CD14-positive monocyte (primary cell): ENCODE data around the gene NEO1. TPM values are rescaled to one million over a fixed set of nuclear protein-coding genes. Genes with fewer than 3 reads are reported as not detected.

Experiments used
- DNase-seq, 3 donors: peaks; one replicate each; pipeline ENCODE4 v3.0.0-alpha.2; 2011 to 2022
- H2AFZ ChIP-seq: 2 replicates; pipeline ENCODE4 v1.6.0; 2012; ENCODE audit warnings: mild to moderate bottlenecking, low read depth, low read length, inconsistent platforms; ENCODE audit not compliant: insufficient read depth, poor library complexity, severe bottlenecking
- H3K27ac ChIP-seq, 2 donors: 1 replicate in 1 of 2; 2 replicates in 1 of 2; pipeline ENCODE4 v1.5.1; 2012 to 2013; ENCODE audit warnings: low read length in 2 of 2, control low read depth in 1 of 2, inconsistent platforms in 1 of 2, low read depth in 1 of 2, mild to moderate bottlenecking in 1 of 2
- H3K27me3 ChIP-seq, 2 donors: one replicate each; pipeline versions ENCODE4 v1.6.0 to v1.6.1; 2011 to 2013; ENCODE audit warnings: low read length in 2 of 2; ENCODE audit not compliant: control insufficient read depth in 2 of 2, insufficient read depth in 2 of 2
- H3K36me3 ChIP-seq, 2 donors: replicated peaks in 1 of 2; 1 replicate in 1 of 2; 2 replicates in 1 of 2; pipeline versions ENCODE4 v1.5.1 to v1.6.1; 2012 to 2013; ENCODE audit warnings: low read length in 2 of 2, control low read depth in 1 of 2, inconsistent platforms in 1 of 2, mild to moderate bottlenecking in 1 of 2; ENCODE audit not compliant: insufficient read depth in 2 of 2, control insufficient read depth in 1 of 2
- H3K4me1 ChIP-seq, 2 donors: 1 replicate in 1 of 2; 2 replicates in 1 of 2; pipeline versions ENCODE4 v1.5.1 to v1.6.1; 2012 to 2013; ENCODE audit warnings: low read length in 2 of 2, control low read depth in 1 of 2, inconsistent platforms in 1 of 2, mild to moderate bottlenecking in 1 of 2, moderate library complexity in 1 of 2; ENCODE audit not compliant: insufficient read depth in 2 of 2, control insufficient read depth in 1 of 2
- H3K4me2 ChIP-seq: replicated peaks from 2 replicates; pipeline ENCODE3; 2012; ENCODE audit warnings: low read length, moderate library complexity, mild to moderate bottlenecking; ENCODE audit not compliant: poor library complexity, severe bottlenecking; ENCODE audit errors: extremely low read depth
- H3K4me3 ChIP-seq, 3 experiments: fragments of 200-600 bp in 1 of 3; sonication (generic) in 1 of 3; replicated peaks in 1 of 3; 1 replicate in 2 of 3; 2 replicates in 1 of 3; pipeline ENCODE4 v1.5.1; 2011 to 2013; ENCODE audit warnings: low read length in 3 of 3, mild to moderate bottlenecking in 3 of 3, control low read depth in 2 of 3, low read depth in 2 of 3, inconsistent platforms in 1 of 3, moderate library complexity in 1 of 3
- H3K79me2 ChIP-seq: 2 replicates; pipeline ENCODE4 v1.6.0; 2012; ENCODE audit warnings: mild to moderate bottlenecking, control low read depth, inconsistent platforms, low read length, moderate library complexity; ENCODE audit not compliant: insufficient read depth
- H3K9ac ChIP-seq: 2 replicates; pipeline ENCODE4 v1.6.0; 2017; ENCODE audit warnings: low read length, mild to moderate bottlenecking; ENCODE audit not compliant: insufficient read depth, poor library complexity, severe bottlenecking
- H3K9me3 ChIP-seq, 2 donors: replicated peaks in 1 of 2; 1 replicate in 1 of 2; 2 replicates in 1 of 2; pipeline versions ENCODE4 v1.5.1 to v1.6.1; 2012 to 2013; ENCODE audit warnings: low read length in 2 of 2, control low read depth in 1 of 2; ENCODE audit not compliant: control insufficient read depth in 1 of 2, insufficient read depth in 1 of 2
- H4K20me1 ChIP-seq: 2 replicates; pipeline ENCODE4 v1.6.0; 2012; ENCODE audit warnings: mild to moderate bottlenecking, low read length, control low read depth, moderate library complexity; ENCODE audit not compliant: insufficient read depth
- H3K27ac Mint-ChIP-seq, 7 donors: one replicate each; pipeline ENCODE4 v1.8.0; 2020; ENCODE audit warnings: mild to moderate bottlenecking in 7 of 7, mixed read lengths in 7 of 7, moderate library complexity in 6 of 7, inconsistent platforms in 2 of 7
- H3K27me3 Mint-ChIP-seq, 3 donors: one replicate each; pipeline ENCODE4 v1.8.0; 2021 to 2022; ENCODE audit warnings: low read depth in 3 of 3, mild to moderate bottlenecking in 3 of 3, mixed read lengths in 3 of 3, moderate library complexity in 3 of 3, inconsistent platforms in 1 of 3
- H3K36me3 Mint-ChIP-seq, 2 donors: one replicate each; pipeline ENCODE4 v1.8.0; 2020; ENCODE audit warnings: mixed read lengths in 2 of 2, inconsistent platforms in 1 of 2, mild to moderate bottlenecking in 1 of 2
- H3K4me1 Mint-ChIP-seq: one replicate; pipeline ENCODE4 v1.8.0; 2020; ENCODE audit warnings: mild to moderate bottlenecking, mixed read lengths
- H3K4me3 Mint-ChIP-seq, 2 donors: one replicate each; pipeline ENCODE4 v1.8.0; 2020; ENCODE audit warnings: mild to moderate bottlenecking in 2 of 2, mixed read lengths in 2 of 2, moderate library complexity in 1 of 2
- H3K9me3 Mint-ChIP-seq, 7 donors: one replicate each; pipeline ENCODE4 v1.8.0; 2020 to 2022; ENCODE audit warnings: mixed read lengths in 7 of 7, mild to moderate bottlenecking in 6 of 7, moderate library complexity in 6 of 7, inconsistent platforms in 2 of 7
- WGBS: methylation state at CpG from one replicate; pipeline ENCODE4 v1.1.5; 2013; ENCODE audit warnings: missing lambda C conversion rate; ENCODE audit not compliant: insufficient coverage; 5-methylcytosine and 5-hydroxymethylcytosine counted together
- intact Hi-C, 2 donors: fragments of 100-400 bp; cut with micrococcal nuclease; formaldehyde crosslinking; loops; one replicate each; pipeline versions ENCODE4 v1.15.0 to v1.15.1; 2023
- polyA plus RNA-seq, 3 donors: library from polyadenylated mRNA; depleted of rRNA in 1 of 3; unstranded in 2 of 3; stranded (reverse) in 1 of 3; fragments of 300-500 nt in 2 of 3; fragments of >200 nt in 1 of 3; fragmentation: Illumina TruSeq in 2 of 3; gene quantifications; 1 replicate in 2 of 3; 2 replicates in 1 of 3; pipeline ENCODE4 v1.2.3, GENCODE V29; 2012 to 2021
- TF ChIP-seq, protein P1 (sequence below): fragments of 200-600 bp; IDR thresholded peaks from one replicate; pipeline ENCODE4 v1.8.0; 2022; ENCODE audit warnings: antibody characterized with exemption, mild to moderate bottlenecking

The NEO1 gene
- polyA plus RNA-seq, 3 donors, result 0.03 to 0.06 TPM; not detected in 1

DNA sequence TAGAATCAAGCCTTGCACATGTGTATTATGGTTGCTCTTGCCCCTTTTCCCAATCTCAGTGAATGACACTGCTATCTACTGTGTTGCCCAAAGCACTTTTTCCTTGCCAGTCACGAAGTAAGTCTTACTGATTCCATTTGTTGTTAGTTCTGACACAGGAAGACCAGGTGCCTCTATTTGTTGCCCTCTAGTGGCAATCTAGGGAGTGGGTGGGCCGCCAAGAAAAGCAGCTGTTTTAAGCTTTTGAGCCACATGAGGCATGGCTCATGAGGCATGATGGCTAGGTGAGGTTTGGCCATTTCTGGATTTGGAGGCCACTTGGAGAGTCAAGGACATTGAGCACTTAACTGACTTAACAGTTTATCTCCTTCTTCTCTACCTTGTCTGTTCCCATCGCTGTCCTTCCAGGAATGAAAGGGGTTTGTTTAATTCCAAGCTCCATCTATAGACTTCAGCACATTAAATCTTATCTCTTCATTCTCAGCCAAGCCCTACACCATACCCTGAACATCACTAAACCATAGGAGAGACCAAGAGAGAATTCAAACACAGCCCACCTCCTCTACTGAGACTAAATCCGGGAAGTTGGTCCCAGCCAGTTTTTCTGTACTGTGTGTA is 213.4 kb downstream of the NEO1 start:
- WGBS, result 67% methylated on average over 2 of the region's 4 CpGs
- H3K27ac Mint-ChIP-seq, result no peak overlapping the region
- H3K36me3 Mint-ChIP-seq, result no peaks in the 10 kb centered on the region
- Histone ChIP-seq H3K9ac (no peak overlapping the region), H3K27me3 (peaks cover 2 to 9% of the 10 kb centered on the region in 2 donors), H3K79me2 (no peaks in the 10 kb centered on the region), H3K4me3 (no peak overlapping the region), H2AFZ (no peak overlapping the region), H3K36me3 (no peaks in the 10 kb centered on the region), H3K4me2 (no peak overlapping the region), H3K9me3 (no peaks in the 10 kb centered on the region), H3K4me1 (no peaks in the 10 kb centered on the region), H4K20me1 (no peaks in the 10 kb centered on the region), H3K27ac (no peak overlapping the region)
- peaks cover 3 to 14% (median 9%) of the 10 kb centered on the region in 3 donors for H3K27me3 Mint-ChIP-seq
- TF ChIP-seq, protein P1, sequence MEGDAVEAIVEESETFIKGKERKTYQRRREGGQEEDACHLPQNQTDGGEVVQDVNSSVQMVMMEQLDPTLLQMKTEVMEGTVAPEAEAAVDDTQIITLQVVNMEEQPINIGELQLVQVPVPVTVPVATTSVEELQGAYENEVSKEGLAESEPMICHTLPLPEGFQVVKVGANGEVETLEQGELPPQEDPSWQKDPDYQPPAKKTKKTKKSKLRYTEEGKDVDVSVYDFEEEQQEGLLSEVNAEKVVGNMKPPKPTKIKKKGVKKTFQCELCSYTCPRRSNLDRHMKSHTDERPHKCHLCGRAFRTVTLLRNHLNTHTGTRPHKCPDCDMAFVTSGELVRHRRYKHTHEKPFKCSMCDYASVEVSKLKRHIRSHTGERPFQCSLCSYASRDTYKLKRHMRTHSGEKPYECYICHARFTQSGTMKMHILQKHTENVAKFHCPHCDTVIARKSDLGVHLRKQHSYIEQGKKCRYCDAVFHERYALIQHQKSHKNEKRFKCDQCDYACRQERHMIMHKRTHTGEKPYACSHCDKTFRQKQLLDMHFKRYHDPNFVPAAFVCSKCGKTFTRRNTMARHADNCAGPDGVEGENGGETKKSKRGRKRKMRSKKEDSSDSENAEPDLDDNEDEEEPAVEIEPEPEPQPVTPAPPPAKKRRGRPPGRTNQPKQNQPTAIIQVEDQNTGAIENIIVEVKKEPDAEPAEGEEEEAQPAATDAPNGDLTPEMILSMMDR, result peak; percentile 76
- H3K4me3 Mint-ChIP-seq, result no peak overlapping the region
- no peaks in the 10 kb centered on the region for H3K9me3 Mint-ChIP-seq
- DNase-seq, result peak in 2 of 3 donors; percentile 20 to 27
- no peaks in the 10 kb centered on the region for H3K4me1 Mint-ChIP-seq
- intact Hi-C loops, result no loop called here

DNA sequence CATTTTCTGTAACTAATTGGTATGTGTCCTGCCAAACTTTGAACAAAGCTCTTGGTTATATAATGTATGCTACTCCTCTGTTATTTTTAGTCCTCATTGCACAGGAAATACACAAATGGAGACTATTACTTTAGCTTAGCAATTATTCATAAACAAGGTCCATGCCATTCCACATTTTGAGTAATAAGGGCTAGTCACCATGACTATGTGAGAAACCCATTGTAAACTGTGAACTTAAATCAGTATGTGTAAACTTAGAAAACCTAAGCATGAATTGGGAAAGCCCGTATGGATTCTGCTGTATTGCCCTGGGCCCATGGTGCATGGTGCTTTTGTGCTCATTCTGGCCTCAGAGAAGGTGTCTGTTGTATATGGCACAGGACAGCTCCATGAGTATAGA is 216.2 kb downstream of the NEO1 start:
- no peaks in the 10 kb centered on the region for H3K9me3 ChIP-seq
- no peak overlapping the region for H3K9ac ChIP-seq
- H3K79me2 ChIP-seq, result no peaks in the 10 kb centered on the region
- H3K4me3 ChIP-seq, result no peak overlapping the region
- H2AFZ ChIP-seq, result no peak overlapping the region
- intact Hi-C loops, result no loop called here
- no peaks in the 10 kb centered on the region for H4K20me1 ChIP-seq
- H3K4me3 Mint-ChIP-seq, result no peak overlapping the region
- no peaks in the 10 kb centered on the region for H3K4me1 ChIP-seq
- peaks cover 2 to 5% of the 10 kb centered on the region in 2 donors for H3K27me3 ChIP-seq
- no peak for DNase-seq
- TF ChIP-seq, protein P1, result no peak
- WGBS, result 100% methylated on average over 1 of the region's 1 CpG
- H3K27me3 Mint-ChIP-seq, result peaks cover 12 to 22% (median 13%) of the 10 kb centered on the region in 3 donors
- no peaks in the 10 kb centered on the region for H3K36me3 ChIP-seq
- no peak overlapping the region for H3K4me2 ChIP-seq
- no peak overlapping the region for H3K27ac Mint-ChIP-seq
- peaks cover 2% of the 10 kb centered on the region for H3K4me1 Mint-ChIP-seq
- no peak overlapping the region for H3K27ac ChIP-seq
- peaks cover 0 to 1% (median 0%) of the 10 kb centered on the region in 7 donors for H3K9me3 Mint-ChIP-seq
- H3K36me3 Mint-ChIP-seq, result no peaks in the 10 kb centered on the region
